Measurements from ENCODE around the gene XKR8. TPM values are rescaled to one million over a fixed set of nuclear protein-coding genes. Genes with fewer than 3 reads are reported as not detected.

XKR8 gene
- total RNA-seq, 2 donors from 2014 or later = 7.1 to 9.6 TPM

DNA sequence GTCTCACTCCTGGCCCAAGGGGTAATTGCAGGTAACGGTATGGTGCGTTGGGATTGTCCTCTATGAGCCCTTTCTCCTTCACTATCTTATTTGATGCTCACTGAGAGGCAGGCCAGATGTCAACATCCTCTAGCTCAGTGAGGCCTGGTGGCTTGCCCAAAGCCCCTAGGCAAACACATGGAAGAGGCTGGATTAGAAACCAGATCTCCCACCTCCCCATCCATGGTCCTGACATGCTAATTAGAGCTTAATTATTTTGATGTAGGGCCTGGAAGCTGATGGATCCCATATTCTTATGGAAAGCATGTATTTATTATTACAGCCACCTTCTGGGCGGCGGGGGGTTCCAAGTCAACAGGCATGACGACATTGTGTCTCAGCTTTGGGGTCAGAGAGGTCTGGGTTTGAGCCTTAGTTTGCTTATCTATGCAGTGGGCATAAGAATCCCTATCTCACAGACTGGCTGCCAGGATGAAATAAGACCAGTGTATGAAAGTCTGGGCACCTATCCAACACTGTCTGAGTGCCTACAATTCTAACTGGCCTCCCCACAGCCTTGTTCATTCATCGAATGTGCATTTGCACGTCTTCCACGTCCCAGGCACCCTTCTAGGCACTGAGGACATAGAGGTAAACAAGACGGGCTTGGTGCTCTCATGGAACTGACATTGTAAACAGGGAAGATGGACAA lies 18.8 kb upstream of the XKR8 start:
- ATAC-seq = no peak
- peak overlapping the region; percentile 57 to 97 for H3K27ac Mint-ChIP-seq
- no peaks in the 10 kb centered on the region for H3K9me3 Mint-ChIP-seq

GRCh38 chr1:27941671-27942540 lies 17.9 kb upstream of the XKR8 start:
- DNase-seq (ENCODE audit: low spot score) (no peak), ATAC-seq (no peak)
- no peaks in the 10 kb centered on the region for H3K27me3 Mint-ChIP-seq
- peaks cover 25 to 34% of the 10 kb centered on the region in 2 donors for H3K4me1 Mint-ChIP-seq (ENCODE audit: low read depth in 2 of 2)
- peak overlapping the region; percentile 57 to 97 for H3K27ac Mint-ChIP-seq
- H3K9me3 Mint-ChIP-seq = no peaks in the 10 kb centered on the region
- H3K36me3 Mint-ChIP-seq = no peaks in the 10 kb centered on the region
- H3K4me3 Mint-ChIP-seq = no peak overlapping the region

More for the DNA sequence above, 18.8 kb upstream of the XKR8 start:
- DNase-seq (ENCODE audit: low spot score) = no peak
- H3K36me3 Mint-ChIP-seq = no peaks in the 10 kb centered on the region
- H3K27me3 Mint-ChIP-seq = no peaks in the 10 kb centered on the region
- H3K4me3 Mint-ChIP-seq = no peak overlapping the region
- peaks cover 25 to 34% of the 10 kb centered on the region in 2 donors for H3K4me1 Mint-ChIP-seq (ENCODE audit: low read depth in 2 of 2)

DNA sequence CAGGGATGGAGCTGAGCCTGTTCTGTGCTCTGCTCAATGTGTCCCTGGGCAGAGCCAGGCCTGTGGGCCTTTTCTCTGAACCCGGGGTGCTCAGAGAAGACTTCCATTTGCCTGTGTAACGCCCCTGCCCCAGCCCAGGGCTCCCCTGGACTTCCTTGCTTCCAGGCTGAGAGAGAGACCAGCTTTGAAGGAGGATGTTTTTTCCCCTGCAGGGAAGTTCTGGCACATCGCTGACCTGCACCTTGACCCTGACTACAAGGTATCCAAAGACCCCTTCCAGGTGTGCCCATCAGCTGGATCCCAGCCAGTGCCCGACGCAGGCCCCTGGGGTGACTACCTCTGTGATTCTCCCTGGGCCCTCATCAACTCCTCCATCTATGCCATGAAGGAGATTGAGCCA lies 14.8 kb upstream of the XKR8 start:
- H3K4me3 Mint-ChIP-seq = no peak overlapping the region
- ATAC-seq = no peak
- H3K27me3 Mint-ChIP-seq = no peaks in the 10 kb centered on the region
- no peak for DNase-seq (ENCODE audit: low spot score)
- H3K36me3 Mint-ChIP-seq = no peaks in the 10 kb centered on the region
- H3K4me1 Mint-ChIP-seq (ENCODE audit: low read depth in 2 of 2) = peaks cover 23 to 32% of the 10 kb centered on the region in 2 donors
- no peaks in the 10 kb centered on the region for H3K9me3 Mint-ChIP-seq
- H3K27ac Mint-ChIP-seq = peak overlapping the region in 1 of 2 donors; percentile 97

- H3K27me3 Mint-ChIP-seq = no peaks in the 10 kb centered on the region
- no peak for ATAC-seq
- peaks cover 3 to 4% of the 10 kb centered on the region in 2 donors for H3K4me1 Mint-ChIP-seq (ENCODE audit: low read depth in 2 of 2)
- no peaks in the 10 kb centered on the region for H3K36me3 Mint-ChIP-seq
- H3K4me3 Mint-ChIP-seq = no peak overlapping the region
- DNase-seq (ENCODE audit: low spot score) = no peak
- H3K9me3 Mint-ChIP-seq = no peaks in the 10 kb centered on the region
- peak overlapping the region in 1 of 2 donors; percentile 47 for H3K27ac Mint-ChIP-seq
Measured at GRCh38 chr1:27949027-27949426, 10.7 kb upstream of the XKR8 start.

- H3K27me3 Mint-ChIP-seq = no peaks in the 10 kb centered on the region
- H3K27ac Mint-ChIP-seq = peak overlapping the region in 1 of 2 donors; percentile 12
- no peaks in the 10 kb centered on the region for H3K4me1 Mint-ChIP-seq (ENCODE audit: low read depth in 2 of 2)
- ATAC-seq (no peak), DNase-seq (ENCODE audit: low spot score) (no peak)
- no peaks in the 10 kb centered on the region for H3K36me3 Mint-ChIP-seq
- no peak overlapping the region for H3K4me3 Mint-ChIP-seq
- H3K9me3 Mint-ChIP-seq = no peaks in the 10 kb centered on the region
Measured at GRCh38 chr1:27951396-27951795, 8.4 kb upstream of the XKR8 start.

DNA sequence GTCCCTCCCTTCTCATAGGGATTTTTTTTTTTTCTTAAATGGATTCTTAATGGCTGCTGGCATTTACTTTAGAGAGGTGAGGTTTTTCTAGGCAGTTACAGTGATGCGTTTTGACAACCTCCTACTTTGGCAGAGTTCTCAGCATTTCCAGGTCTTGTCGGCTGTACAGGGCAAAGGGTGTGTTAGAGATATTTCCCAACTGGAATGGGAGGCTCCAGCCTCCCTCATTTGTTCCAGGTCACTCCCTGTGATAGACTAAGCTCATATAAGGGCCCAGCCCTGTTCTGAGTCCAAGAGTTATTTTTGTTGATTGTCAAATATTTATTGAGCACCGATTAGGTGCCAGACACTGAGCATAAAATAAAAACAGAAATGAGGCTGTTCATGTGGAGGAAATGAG lies 7.6 kb upstream of the XKR8 start:
- Mint-ChIP-seq H3K27me3 (no peaks in the 10 kb centered on the region), H3K9me3 (no peaks in the 10 kb centered on the region), H3K4me1 (ENCODE audit: low read depth in 2 of 2) (no peaks in the 10 kb centered on the region), H3K27ac (no peak overlapping the region), H3K36me3 (no peaks in the 10 kb centered on the region), H3K4me3 (no peak overlapping the region)
- DNase-seq (ENCODE audit: low spot score) (no peak), ATAC-seq (no peak)

- H3K36me3 Mint-ChIP-seq = no peaks in the 10 kb centered on the region
- no peak overlapping the region for H3K4me3 Mint-ChIP-seq
- no peaks in the 10 kb centered on the region for H3K9me3 Mint-ChIP-seq
- H3K27me3 Mint-ChIP-seq = no peaks in the 10 kb centered on the region
- no peak for DNase-seq (ENCODE audit: low spot score)
- no peaks in the 10 kb centered on the region for H3K4me1 Mint-ChIP-seq (ENCODE audit: low read depth in 2 of 2)
- no peak overlapping the region for H3K27ac Mint-ChIP-seq
- no peak for ATAC-seq
Measured at GRCh38 chr1:27954186-27954585, 5.6 kb upstream of the XKR8 start.

DNA sequence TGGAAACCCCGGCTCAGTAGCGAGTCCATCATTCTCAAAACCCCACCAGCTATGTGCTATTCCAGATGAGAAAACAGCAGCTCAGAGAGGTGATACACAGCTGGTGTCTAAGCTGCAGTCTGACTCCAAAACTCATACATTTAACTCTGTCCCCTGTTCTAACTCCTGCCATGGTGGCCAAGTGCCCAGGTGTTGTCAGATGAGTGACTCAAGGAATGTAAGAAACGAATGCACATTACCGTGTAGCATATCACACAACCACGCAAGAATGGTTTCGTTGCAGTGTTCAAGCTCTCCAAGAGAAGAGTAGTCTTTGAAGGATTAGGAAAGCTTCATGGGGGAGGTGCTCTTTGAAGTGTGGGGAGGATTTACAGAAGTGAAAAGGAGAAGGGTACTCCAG lies 4.7 kb upstream of the XKR8 start:
- Mint-ChIP-seq H3K27ac (no peak overlapping the region), H3K4me3 (no peak overlapping the region), H3K9me3 (no peaks in the 10 kb centered on the region), H3K36me3 (no peaks in the 10 kb centered on the region), H3K4me1 (ENCODE audit: low read depth in 2 of 2) (peaks cover 0 to 2% of the 10 kb centered on the region in 2 donors), H3K27me3 (no peaks in the 10 kb centered on the region)
- no peak for DNase-seq (ENCODE audit: low spot score)
- no peak for ATAC-seq

- Mint-ChIP-seq H3K36me3 (no peaks in the 10 kb centered on the region), H3K27ac (peak overlapping the region in 1 of 2 donors; percentile 19), H3K4me1 (ENCODE audit: low read depth in 2 of 2) (peaks cover 8 to 10% of the 10 kb centered on the region in 2 donors), H3K27me3 (no peaks in the 10 kb centered on the region), H3K4me3 (peak overlapping the region; percentile 26), H3K9me3 (no peaks in the 10 kb centered on the region)
- DNase-seq (ENCODE audit: low spot score) (no peak), ATAC-seq (no peak)
Measured at GRCh38 chr1:27956761-27957160, 3.0 kb upstream of the XKR8 start.

- peak overlapping the region in 1 of 2 donors; percentile 19 for H3K27ac Mint-ChIP-seq
- no peaks in the 10 kb centered on the region for H3K9me3 Mint-ChIP-seq
- DNase-seq (ENCODE audit: low spot score) (no peak), ATAC-seq (no peak)
- H3K27me3 Mint-ChIP-seq = no peaks in the 10 kb centered on the region
- H3K36me3 Mint-ChIP-seq = no peaks in the 10 kb centered on the region
- H3K4me1 Mint-ChIP-seq (ENCODE audit: low read depth in 2 of 2) = peaks cover 11 to 12% of the 10 kb centered on the region in 2 donors
- H3K4me3 Mint-ChIP-seq = no peak overlapping the region
Measured at GRCh38 chr1:27957655-27958054, 2.1 kb upstream of the XKR8 start.

DNA sequence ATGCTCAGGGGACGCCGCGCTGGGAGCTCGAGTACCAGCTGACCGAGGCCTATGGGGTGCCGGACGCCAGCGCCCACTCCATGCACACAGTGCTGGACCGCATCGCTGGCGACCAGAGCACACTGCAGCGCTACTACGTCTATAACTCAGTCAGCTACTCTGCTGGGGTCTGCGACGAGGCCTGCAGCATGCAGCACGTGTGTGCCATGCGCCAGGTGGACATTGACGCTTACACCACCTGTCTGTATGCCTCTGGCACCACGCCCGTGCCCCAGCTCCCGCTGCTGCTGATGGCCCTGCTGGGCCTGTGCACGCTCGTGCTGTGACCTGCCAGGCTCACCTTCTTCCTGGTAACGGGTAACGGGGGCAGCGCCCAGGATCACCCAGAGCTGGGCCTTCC lies 1.3 kb upstream of the XKR8 start:
- peak overlapping the region; percentile 30 for H3K4me3 Mint-ChIP-seq

DNA sequence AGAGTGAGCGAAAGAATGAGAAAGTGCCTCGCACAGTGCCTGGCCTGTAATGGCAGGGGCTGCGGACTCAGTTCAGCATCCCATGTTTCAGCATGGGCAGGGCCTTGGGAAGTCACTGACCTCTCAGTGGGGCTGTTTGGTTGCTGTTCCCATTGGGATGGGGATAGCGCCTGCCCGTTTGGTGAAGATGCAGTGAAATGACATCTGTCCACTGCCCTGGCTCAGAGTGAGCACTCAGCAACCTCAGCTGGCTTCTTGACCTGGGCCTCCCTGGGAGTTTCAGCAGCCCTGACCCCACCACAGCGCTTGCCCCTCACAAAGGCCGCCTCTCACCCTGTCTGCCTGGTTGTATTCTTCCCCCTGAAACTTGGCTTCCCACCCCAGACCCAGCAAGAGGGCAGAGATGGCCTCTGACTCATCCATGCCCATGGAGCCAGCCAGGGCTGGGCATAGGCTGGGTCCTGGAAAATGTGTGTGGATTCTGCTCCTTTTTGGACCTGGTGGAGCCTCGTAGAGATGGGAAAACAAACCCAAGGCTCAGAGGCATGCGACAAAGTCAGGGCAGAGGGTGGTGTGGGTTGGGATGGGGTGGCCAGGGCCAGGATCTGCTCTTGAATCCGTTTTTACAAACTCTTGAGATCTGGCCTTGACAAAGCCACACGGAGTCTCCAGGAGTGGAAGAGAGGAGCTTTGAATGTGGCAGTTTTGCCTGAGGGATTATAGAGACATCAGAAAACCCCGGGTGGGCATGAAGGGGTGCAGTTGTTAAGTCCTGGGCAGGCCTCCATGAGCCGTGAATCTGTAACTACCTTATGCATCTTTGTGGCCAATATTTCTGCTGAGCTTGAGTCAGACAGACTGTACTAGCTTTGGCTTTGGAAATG lies 1.2 kb downstream of the XKR8 start:
- Mint-ChIP-seq H3K27ac (peak overlapping the region in 1 of 2 donors; percentile 68), H3K9me3 (no peaks in the 10 kb centered on the region), H3K4me3 (peak overlapping the region; percentile 83), H3K4me1 (ENCODE audit: low read depth in 2 of 2) (peaks cover 11 to 23% of the 10 kb centered on the region in 2 donors), H3K36me3 (no peaks in the 10 kb centered on the region), H3K27me3 (no peaks in the 10 kb centered on the region)
- ATAC-seq (no peak), DNase-seq (ENCODE audit: low spot score) (no peak)

More for the DNA sequence above, 1.3 kb upstream of the XKR8 start:
- no peak for DNase-seq (ENCODE audit: low spot score)
- no peak for ATAC-seq
- peaks cover 11 to 16% of the 10 kb centered on the region in 2 donors for H3K4me1 Mint-ChIP-seq (ENCODE audit: low read depth in 2 of 2)
- no peaks in the 10 kb centered on the region for H3K9me3 Mint-ChIP-seq
- no peaks in the 10 kb centered on the region for H3K27me3 Mint-ChIP-seq
- no peak overlapping the region for H3K27ac Mint-ChIP-seq
- no peaks in the 10 kb centered on the region for H3K36me3 Mint-ChIP-seq

DNA sequence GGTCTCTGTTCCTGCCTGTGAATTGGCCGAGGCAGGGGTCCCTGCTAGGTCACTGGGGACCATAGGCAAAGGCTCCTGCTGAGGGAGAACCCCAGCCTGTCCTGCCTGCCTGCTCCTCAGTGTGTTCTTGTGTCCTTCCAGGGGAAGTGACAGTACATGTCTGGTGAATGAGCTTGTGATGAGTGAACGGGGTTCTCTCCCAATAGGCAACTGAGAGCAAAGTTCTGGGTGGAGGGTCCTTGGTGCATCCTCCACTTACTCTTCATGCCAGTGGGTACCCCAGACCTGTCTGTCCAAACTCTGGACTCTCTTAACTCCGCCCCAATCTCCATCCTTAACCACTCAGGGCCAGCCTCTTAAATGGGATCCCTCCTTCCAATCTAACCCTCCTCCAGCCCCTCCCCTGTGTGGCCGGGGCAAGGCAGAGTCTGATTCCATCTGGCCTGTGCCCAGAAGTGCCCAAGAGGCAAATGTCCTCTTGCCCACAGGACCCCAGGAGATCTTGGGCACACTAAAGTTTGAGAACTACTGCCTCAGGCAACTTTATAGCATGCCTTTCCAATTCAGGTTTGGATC lies 2.0 kb downstream of the XKR8 start:
- Mint-ChIP-seq H3K27ac (peak overlapping the region; percentile 51 to 68), H3K36me3 (no peaks in the 10 kb centered on the region), H3K4me3 (peak overlapping the region; percentile 83), H3K9me3 (no peaks in the 10 kb centered on the region), H3K4me1 (ENCODE audit: low read depth in 2 of 2) (peaks cover 11 to 23% of the 10 kb centered on the region in 2 donors), H3K27me3 (no peaks in the 10 kb centered on the region)
- ATAC-seq = no peak
- no peak for DNase-seq (ENCODE audit: low spot score)

Measured in natural killer cell treated with Interleukin-12 subunit alpha and Interleukin-12 subunit beta and Interleukin-15 and Interleukin-18, amount 100 ng/mL, for 72 hours (primary cell).